ENCODE results near the gene IGFBP4. TPM values are rescaled to one million over a fixed set of nuclear protein-coding genes. Genes with fewer than 3 reads are reported as not detected.

IGFBP4 gene
- total RNA-seq, 6 experiments from 2014 or later = 575 to 816 (median 659) TPM

DNA sequence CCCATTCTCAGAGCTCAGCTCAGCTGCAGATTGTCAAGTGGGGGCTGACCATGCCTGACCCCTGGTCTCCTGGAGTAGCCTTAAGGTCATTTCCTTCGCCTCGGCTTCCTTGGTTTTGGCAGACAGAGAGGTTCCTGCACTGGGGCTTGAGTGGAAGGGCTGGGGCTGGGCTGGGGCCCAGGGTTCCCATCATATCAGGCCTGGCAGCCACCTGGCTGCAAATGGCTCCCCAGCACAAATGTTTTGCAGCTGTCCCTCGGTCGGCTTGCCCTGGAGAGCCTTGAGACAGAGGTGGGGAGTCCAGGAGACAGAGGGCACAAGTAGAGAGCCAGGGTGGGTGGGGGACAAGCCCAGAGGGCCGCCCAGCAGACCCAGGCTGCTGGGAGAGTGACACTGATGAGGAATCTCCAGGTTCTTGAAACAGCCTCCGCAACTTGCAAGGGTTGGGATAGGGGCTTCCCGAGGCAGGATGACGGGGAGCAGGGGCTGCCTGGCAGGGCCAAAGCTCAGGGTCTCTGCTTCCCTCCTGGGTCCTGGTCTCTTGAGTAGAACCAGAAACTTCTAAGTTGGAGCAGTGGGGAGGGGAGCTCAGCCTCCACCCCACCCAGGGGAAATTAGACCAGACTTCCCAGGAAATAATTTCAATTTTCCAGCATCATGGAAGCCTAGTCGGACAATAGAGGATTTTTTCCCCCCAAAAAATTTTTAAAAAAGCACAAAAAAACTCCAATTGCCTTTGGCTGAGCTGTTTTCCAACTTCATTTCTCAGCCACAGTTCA, 19.3 kb downstream of the IGFBP4 start:
- TF ChIP-seq, protein P1, sequence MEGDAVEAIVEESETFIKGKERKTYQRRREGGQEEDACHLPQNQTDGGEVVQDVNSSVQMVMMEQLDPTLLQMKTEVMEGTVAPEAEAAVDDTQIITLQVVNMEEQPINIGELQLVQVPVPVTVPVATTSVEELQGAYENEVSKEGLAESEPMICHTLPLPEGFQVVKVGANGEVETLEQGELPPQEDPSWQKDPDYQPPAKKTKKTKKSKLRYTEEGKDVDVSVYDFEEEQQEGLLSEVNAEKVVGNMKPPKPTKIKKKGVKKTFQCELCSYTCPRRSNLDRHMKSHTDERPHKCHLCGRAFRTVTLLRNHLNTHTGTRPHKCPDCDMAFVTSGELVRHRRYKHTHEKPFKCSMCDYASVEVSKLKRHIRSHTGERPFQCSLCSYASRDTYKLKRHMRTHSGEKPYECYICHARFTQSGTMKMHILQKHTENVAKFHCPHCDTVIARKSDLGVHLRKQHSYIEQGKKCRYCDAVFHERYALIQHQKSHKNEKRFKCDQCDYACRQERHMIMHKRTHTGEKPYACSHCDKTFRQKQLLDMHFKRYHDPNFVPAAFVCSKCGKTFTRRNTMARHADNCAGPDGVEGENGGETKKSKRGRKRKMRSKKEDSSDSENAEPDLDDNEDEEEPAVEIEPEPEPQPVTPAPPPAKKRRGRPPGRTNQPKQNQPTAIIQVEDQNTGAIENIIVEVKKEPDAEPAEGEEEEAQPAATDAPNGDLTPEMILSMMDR (IDR thresholded peaks at IDR 0.05) = no peak
- 0 out of 2 replicates have a peak overlapping the region, but pooled peaks have one; percentile 33 for H3K27ac Mint-ChIP-seq
- 0 out of 2 replicates have a peak, but pooled peaks cover 4% of the 10 kb centered on the region for H3K9me3 Mint-ChIP-seq
- H3K27me3 Mint-ChIP-seq (ENCODE audit: insufficient read depth) = peaks cover 31% of the 10 kb centered on the region
- no peak overlapping the region; the same call in 1 of the 2 replicates for H3K4me3 Mint-ChIP-seq
- DNase-seq = no peak
- peaks cover 7% of the 10 kb centered on the region for H3K36me3 Mint-ChIP-seq (ENCODE audit: low read depth)
- H3K4me1 Mint-ChIP-seq (ENCODE audit: low read depth) = peaks cover 48% of the 10 kb centered on the region

DNA sequence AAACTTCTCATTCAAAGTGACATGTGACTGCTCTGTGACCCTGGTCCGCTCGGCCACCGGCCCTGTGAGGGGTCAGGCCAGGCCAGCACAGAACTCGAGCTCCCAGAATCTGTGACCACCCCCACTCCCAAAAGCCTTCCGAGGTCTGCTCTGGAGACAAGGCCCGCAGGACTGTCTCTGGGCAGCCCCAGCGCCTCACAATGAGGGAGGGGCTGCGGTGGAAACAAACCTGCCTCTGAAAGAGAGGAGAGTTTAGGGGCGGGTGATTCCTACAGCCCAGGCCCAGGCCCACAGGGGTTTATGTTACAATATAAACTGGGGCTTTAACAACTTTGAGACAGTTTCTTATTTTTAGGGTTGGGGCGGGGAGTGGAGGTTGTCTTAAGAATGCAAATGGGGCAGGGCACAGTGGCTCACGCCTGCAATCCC, 19.9 kb downstream of the IGFBP4 start:
- Mint-ChIP-seq H3K27ac (no peak overlapping the region), H3K36me3 (ENCODE audit: low read depth) (peaks cover 7% of the 10 kb centered on the region), H3K4me1 (ENCODE audit: low read depth) (peaks cover 42% of the 10 kb centered on the region), H3K27me3 (ENCODE audit: insufficient read depth) (peaks cover 31% of the 10 kb centered on the region), H3K9me3 (0 out of 2 replicates have a peak, but pooled peaks cover 4% of the 10 kb centered on the region), H3K4me3 (no peak overlapping the region)
- DNase-seq = no peak
- TF ChIP-seq, protein P1 (IDR thresholded peaks at IDR 0.05) = no peak

DNA sequence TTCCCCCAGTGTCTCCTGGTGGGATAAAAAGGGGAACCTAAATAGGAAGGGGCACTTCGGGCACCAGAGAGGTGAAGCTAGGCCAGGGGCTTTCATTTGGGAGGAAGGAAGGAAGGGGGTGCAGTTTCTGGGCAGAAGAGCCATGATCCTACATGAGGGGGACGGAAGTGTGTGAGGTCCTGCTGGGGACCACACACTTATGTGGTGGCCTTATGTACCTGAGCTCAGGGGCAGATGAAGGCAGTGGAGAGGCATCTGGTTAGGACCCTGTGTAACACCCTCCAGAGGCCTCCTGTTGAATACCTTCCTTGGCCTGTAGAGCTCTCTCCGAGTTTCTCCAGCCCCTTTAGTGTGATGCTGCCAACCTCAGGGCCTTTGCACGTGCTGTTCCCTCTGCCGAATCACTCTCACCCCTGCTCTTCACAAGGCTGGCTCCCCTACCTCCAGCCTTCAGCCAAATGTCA, 21.2 kb downstream of the IGFBP4 start:
- peak overlapping the region; percentile 38; the same call in 1 of the 2 replicates for H3K27ac Mint-ChIP-seq
- DNase-seq = no peak
- H3K4me1 Mint-ChIP-seq (ENCODE audit: low read depth) = peaks cover 29% of the 10 kb centered on the region
- TF ChIP-seq, protein P1 (IDR thresholded peaks at IDR 0.05) = no peak
- H3K9me3 Mint-ChIP-seq = 0 out of 2 replicates have a peak, but pooled peaks cover 4% of the 10 kb centered on the region
- H3K4me3 Mint-ChIP-seq = peak overlapping the region; percentile 14; the same call in 1 of the 2 replicates
- peaks cover 40% of the 10 kb centered on the region for H3K27me3 Mint-ChIP-seq (ENCODE audit: insufficient read depth)
- H3K36me3 Mint-ChIP-seq (ENCODE audit: low read depth) = no peaks in the 10 kb centered on the region

DNA sequence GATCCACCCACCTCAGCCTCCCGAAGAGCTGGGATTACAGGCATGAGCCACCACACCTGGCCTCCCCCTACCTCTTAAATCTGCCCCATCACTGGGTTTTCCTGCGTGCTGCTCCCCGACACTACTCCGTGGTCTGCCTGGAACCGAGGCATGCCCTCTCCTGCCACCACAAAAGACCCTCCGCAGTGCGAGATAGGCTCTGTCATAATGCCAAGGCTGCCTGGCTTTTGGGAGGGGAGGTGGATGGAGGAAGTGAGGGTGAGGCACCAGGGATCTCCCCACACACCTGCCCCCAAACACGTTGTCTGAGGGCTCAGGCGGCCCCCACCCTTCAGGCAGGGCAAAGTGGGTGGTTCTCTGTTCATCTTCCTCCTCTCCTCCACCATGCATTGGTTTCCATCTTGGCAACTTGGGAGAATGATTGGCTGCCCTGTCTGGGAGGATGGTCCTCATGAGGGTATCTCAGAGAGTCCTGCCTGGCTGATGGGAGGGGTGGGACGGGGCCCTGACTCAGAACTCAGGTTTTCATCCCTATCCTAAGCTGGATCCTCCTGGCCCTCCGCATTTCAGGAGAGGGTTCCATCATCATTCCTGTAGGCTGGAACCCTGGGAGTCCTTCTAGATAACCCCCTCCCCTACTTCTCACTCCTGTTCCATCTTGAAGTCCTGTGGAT, 23.2 kb downstream of the IGFBP4 start:
- no peak for DNase-seq
- 0 out of 2 replicates have a peak, but pooled peaks cover 4% of the 10 kb centered on the region for H3K9me3 Mint-ChIP-seq
- H3K36me3 Mint-ChIP-seq (ENCODE audit: low read depth) = no peaks in the 10 kb centered on the region
- H3K27ac Mint-ChIP-seq = no peak overlapping the region
- TF ChIP-seq, protein P1 (IDR thresholded peaks at IDR 0.05) = no peak
- H3K4me3 Mint-ChIP-seq = no peak overlapping the region
- H3K27me3 Mint-ChIP-seq (ENCODE audit: insufficient read depth) = peaks cover 43% of the 10 kb centered on the region
- peaks cover 20% of the 10 kb centered on the region for H3K4me1 Mint-ChIP-seq (ENCODE audit: low read depth)

DNA sequence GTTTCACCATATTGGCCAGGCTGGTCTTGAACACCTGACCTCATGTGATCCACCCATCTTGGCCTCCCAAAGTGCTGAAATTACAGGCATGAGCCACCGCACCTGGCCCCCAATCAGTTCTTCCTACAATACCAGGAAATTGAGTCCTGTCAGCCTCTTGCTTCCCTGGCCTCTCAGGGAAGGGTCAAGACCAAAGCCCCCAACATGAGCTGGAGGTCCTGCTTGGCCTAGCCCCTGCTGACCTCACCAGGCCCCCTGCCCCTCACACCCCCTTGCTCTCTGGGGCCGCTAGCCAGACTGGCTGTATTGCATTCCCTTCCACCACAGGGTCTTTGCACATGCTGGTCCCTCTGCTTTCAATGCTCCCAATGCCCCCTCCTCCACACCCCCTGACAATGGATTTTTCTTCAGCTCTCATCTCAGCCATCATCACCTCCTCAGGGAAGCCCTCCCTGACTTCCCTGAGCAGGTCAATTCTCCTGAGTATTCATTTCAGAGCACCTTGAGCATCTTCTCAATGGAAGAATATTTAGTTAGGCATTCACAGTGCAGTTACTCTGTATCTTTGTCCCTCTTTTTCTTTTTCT, 24.1 kb downstream of the IGFBP4 start:
- Mint-ChIP-seq H3K4me1 (ENCODE audit: low read depth) (peaks cover 20% of the 10 kb centered on the region), H3K27ac (no peak overlapping the region), H3K9me3 (0 out of 2 replicates have a peak, but pooled peaks cover 4% of the 10 kb centered on the region), H3K27me3 (ENCODE audit: insufficient read depth) (peaks cover 45% of the 10 kb centered on the region), H3K36me3 (ENCODE audit: low read depth) (no peaks in the 10 kb centered on the region), H3K4me3 (no peak overlapping the region)
- no peak for DNase-seq
- TF ChIP-seq, protein P1 (IDR thresholded peaks at IDR 0.05) = no peak
